SK-N-DZ (cell line): ENCODE data around the gene ARHGEF19. TPM values are rescaled to one million over a fixed set of nuclear protein-coding genes. Genes with fewer than 3 reads are reported as not detected.
"Not testable (repeated sequence)": the region's sequence is repeated elsewhere in the genome, so short reads cannot be mapped to it uniquely, and the experiment has no call there.

Experiments
- DNase-seq: peaks from one replicate; pipeline ENCODE4 v3.0.0-alpha.2; 2015; ENCODE audit warnings: low spot score
- polyA plus RNA-seq, 2 experiments: library from polyadenylated mRNA; depleted of rRNA; stranded (reverse); fragments of >200 nt; gene quantifications; 2 replicates each; pipeline ENCODE4 v1.2.3, GENCODE V29; 2014

ARHGEF19 gene
- 9.4 and 19.9 TPM in 2 replicates for polyA plus RNA-seq (2014; cell fraction: cytosol; rRNA removed)
- polyA plus RNA-seq (2014; cell fraction: nucleus; rRNA removed): 41.7 and 43.1 TPM in 2 replicates

DNA sequence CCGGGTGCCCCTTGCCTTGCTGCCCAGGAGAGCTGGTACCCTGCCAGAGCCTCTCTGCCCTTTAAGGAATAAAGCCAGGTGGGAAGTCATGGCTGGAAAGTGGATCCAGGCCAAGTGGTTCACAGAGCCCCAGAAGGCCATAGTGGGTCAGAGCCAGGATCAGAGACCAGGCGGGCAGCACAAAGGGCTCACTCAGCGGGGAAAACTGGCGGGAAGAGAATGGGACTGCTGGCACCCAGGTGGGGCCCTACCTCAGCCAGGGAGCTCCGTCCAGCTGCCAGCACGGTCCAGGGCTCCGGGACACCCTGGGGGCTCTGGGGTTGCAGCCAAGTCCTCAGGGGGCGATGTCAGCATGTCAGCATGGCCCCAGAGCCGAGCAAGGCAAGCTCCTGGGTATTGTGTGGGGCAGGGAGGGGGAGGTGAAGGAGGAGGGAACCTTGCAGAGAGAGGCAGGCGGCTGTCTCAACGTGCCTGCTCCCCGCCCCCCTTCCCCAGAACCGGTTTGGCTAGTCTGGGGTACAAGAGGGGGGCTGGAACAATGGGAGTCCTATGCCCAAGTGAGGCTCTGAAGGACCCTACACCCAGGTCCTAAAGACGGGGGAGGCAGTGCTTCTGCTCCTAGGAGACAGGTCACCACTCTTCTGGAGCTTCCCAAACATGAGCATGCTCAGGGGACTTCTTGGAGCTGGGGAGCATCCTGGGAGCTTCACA is at the start of gene ARHGEF19:
Gene ARHGEF19, minus strand, starts transcription at position 402 of the 711 bp plus-strand sequence. CDS start 3,598 bp downstream, outside the sequence.
- no peak for DNase-seq

- no peak for DNase-seq
Observed at GRCh38 chr1:16262067-16262466, 49.6 kb upstream of the ARHGEF19 start.

DNA sequence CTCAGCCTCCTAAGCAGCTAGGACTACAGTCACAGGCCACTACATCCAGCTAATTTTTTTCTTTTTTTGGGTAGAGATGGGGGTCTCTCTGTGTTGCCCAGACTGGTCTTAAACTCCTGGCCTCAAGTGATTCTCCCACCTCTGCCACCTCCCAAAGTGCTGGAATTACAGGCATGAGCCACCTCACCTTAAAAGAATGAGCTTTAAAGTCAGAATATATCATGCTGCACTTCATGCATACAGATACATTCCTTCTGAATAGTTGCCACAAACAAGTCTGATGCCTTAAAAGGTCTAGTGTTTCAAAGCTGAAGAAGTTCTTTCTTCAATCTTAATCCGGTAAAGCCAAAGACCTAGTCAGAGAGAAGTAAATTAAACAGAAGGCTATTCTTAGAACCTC is 48.4 kb upstream of the ARHGEF19 start:
- DNase-seq: no peak

DNA sequence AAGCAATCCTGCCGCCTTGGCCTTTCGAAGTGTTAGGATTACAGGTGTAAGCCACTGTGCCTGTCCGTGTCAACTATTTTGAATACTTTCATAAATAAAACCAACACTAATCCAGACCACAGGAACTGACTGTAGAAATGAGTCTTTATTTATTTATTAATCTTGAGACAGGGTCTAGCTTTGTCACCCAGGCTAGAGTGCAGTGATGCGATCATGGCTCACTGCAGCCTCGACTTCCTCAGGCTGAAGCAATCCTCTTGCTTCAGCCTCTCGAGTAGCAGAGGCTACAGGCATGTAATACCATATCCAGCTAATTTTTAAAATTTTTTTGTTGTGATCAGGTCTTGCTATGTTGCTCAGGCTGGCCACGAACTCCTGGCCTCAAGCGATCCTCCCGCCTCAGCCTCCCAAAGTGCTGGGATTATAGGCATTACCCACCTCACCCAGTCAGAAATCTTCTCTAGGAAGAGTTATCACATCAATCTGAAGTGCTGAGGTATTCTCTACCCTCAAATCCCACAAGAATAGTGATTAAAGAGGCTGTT is 46.2 kb upstream of the ARHGEF19 start:
- no peak for DNase-seq

- DNase-seq: no peak
Observed at GRCh38 chr1:16257968-16258367, 45.5 kb upstream of the ARHGEF19 start.

DNA sequence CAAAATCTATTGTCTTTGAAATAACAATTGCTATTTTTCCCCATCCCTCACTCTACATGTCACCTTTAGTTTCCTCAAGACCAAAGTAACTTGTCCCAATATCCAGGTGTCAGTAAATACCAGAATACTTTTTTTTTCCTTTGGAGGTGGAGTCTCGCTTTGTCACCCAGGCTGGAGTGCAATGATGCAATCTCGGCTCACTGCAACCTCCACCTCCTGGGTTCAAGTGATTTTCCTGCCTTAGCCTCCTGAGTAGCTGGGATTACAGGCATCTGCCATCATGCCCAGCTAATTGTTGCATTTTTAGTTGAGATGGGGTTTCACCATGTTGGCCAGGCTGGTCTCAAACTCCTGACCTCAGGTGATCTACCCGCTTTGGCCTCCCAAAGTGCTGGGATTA is 45.1 kb upstream of the ARHGEF19 start:
- DNase-seq: not testable (repeated sequence)

DNA sequence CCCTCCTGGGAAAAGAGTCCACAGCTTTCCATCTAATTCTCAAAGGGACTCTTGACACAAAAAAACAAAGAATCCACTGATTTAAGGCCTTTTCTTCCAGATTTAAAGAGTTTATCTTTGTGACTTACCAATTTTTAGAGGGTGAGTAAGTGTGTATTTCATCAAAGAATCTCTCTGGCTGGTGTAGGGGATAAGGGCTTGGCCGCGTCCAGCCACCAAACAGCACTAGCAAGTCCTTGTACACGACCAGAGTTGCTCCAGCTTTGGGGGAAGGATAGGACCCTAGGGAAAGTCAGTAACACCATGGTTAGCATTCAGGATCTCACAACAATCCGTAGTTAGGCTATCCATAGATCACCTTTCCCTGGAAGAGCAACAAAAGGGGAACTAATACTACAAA is 44.0 kb upstream of the ARHGEF19 start:
- no peak for DNase-seq

DNA sequence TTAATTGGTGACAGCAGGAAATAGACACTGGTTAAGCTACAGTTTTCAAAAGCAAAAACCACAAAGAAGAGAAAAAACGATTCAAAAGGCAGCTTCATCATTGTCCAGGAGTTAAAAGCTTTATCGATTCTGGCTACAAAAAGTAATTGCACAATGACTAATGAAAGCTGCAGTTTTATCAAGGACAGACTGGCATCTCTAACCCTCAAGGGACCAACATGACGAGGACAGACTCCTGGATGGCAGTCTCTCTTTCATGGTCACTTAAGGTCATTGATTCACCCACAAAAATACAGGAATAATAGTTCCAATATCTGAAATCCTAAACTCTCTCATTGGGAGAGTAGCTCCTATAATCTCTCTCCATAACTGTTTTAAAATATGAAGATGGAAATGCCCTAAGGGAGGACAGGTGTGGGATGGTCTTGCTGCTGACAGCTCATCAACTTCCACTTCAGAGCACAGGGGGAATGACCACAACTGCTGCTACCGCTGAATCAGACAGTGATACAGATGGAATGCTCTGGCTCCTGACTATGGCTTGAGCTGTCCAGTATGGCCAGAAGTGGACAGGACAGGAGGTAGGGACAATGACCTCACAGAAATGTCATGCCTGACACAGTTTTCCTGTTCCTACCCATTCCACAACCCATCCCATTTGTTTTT is 41.9 kb upstream of the ARHGEF19 start:
- no peak for DNase-seq

DNA sequence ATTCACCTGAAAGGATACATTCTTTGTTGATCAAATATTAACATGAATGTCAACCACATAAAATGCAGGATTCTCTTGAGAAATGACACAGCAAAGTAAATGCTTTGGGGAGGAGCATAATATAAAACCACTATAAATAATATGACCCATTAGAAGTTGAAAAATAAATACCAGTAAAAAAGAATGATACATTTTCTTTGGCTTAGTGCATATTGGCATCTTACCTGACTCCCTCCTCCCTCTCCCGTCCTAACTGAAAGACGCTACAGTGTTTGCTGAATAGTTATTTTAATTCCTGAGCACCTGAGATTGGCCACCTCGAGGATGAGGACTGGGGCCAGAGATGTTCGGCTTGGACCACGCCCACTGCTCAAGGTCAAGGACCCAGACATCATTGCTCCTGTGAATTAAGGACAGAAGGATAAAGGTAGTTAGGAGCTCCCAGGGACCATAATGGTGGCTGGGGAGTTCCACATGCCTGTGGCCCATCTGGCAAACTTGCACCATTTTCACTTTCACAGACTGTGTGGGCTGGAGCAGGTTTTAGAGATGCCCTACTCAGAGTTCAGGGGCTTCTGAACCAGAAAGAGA is 41.0 kb upstream of the ARHGEF19 start:
- DNase-seq: no peak

DNA sequence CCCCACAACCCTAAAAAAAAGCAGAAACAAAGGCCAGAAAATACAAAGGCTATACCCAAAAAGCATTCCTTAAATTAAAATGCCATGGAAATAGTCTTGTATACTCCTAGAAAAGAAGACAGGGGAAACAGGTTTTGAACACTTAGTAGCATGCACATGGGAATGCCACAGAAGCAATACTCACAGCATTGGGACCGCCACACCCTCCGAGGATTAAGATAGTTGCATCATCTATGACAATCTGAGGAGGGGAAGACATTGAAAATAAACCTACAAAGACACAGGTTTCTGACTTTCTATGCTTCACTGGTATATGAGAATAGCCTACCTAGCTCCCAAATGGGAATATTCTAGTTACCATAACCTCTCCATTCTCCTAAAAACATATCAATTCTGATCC is 40.5 kb upstream of the ARHGEF19 start:
- no peak for DNase-seq

GRCh38 chr1:16251381-16251780 is 38.9 kb upstream of the ARHGEF19 start:
- no peak for DNase-seq

GRCh38 chr1:16250524-16251251 is 38.2 kb upstream of the ARHGEF19 start:
- DNase-seq: no peak

- DNase-seq: no peak
Observed at GRCh38 chr1:16249596-16250241, 37.3 kb upstream of the ARHGEF19 start.

DNA sequence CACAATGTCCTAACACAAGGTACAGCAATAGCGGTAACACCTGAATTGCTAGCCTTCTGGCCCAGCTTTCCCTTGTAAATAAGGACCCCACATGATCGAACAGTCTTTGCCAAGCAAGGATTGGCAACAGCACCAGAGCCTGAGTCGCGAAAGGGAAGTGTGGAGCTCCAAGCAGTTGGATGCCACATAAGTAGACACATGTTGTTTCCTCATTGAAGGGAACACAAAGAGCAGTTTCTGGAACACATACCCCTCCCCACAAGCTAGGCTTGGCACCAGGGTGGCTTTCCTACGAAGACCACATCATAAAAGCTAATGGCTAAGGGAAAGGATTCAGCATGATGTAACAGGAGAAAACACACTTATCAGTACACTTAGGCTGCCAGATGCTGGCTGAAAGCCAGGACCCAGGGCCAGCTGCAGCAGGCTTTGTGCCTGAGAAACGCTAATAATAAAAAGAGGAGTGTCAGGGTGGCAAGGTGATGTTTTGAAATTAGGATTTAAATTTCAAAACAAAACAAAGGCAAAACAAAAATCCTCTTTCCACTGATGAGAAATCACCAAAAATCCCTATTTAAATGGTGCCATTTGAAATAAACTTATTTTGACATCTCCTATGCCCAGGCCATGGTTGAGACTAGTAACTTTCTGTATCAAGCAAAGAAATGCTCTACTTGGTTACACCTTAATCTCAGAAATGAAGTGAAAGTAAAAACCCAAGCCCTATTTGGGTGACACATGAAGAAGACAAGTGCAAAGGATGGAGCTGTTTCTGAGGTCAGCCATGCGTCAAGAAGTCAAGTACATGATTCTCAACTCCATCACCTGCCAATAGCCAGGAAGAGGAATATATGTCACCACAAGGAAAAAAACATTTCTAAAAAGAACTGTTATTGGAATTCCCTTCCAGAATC is 36.4 kb upstream of the ARHGEF19 start:
- DNase-seq: no peak

DNA sequence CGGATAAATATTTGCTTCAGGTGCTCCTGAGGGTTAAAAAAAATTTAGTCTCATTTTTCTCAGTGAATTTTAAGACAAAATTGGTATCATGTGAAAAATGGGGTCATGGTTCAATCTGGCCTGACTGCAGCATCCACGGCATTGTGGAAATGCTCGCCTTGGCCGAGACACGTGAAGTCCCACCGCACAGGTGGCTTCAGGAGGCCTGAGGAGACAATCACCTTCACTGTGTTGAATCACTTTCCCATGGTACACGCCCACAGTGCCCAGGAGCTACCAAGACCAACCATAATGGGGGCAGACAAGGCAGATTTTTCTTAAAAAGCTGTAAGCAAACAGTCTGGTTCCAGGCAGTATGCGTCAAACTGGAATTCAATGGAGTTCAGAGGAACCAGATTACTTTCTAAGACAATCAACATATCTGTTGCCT is 35.6 kb upstream of the ARHGEF19 start:
- DNase-seq: no peak

DNA sequence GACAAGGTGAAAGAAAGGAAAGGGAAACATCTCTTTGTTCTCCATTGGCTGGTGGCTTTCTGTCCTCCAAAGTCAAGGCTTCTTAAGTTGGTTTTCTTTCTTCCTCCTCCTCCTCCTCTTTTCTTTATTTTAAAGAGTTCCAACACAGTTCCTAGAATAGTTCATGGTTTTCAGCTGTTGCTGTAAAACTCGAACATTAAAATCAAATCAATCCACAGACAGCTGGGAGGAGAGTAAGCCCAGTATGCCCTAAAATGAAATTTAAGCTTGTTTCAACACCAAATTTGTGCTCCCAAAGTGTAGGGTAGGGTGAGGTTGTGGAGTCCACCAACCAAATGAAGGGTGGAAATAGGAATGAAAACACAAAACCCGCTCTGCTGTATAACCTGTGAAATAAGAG is 35.0 kb upstream of the ARHGEF19 start:
- DNase-seq: no peak

GRCh38 chr1:16246961-16247360 is 34.5 kb upstream of the ARHGEF19 start:
- DNase-seq: no peak

DNA sequence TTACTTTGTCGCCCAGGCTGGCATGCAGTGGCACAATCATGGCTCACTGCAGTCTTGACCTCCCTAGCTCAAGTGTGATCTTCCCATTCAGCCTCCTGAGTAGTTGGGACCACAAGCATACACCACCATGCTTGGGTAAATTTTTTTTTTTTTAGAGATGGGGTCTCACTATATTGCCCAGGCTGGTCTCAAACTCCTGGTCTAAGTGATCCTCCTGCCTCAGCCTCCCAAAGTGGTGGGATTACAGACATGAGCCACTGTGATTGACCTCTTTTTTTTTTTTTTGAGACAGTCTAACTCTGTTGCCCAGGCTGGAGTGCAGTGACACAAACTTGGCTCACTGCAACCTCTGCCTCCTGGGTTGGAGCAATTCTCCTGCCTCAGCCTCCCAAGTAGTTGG is 33.8 kb upstream of the ARHGEF19 start:
- not testable (repeated sequence) for DNase-seq

- no peak for DNase-seq
Observed at GRCh38 chr1:16245476-16246196, 33.2 kb upstream of the ARHGEF19 start.
